ENCODE data around the gene ZNF672. TPM values are rescaled to one million over a fixed set of nuclear protein-coding genes. Genes with fewer than 3 reads are reported as not detected.

The ZNF672 gene
- total RNA-seq, 2 donors from 2014 or later = 41.6 to 42.2 TPM

Small RNA genes within 50 kb of the gene (microRNA-seq; reads per million reads assigned to microRNA genes)
- 2.7 to 4.6 reads per million in 2 donors for gene MIR3124

Other genes with a start within 250 kb of the ZNF672 start
- not detected for gene OR2T10, start 240.5 kb upstream of the ZNF672 start, total RNA-seq
- gene OR2T11, start 203.1 kb upstream of the ZNF672 start, total RNA-seq = not detected
- not detected for gene OR2T35, start 192.9 kb upstream of the ZNF672 start, total RNA-seq
- gene OR2T27, start 182.7 kb upstream of the ZNF672 start, total RNA-seq = not detected
- gene OR14I1, start 135.5 kb upstream of the ZNF672 start, total RNA-seq = not detected
- gene LYPD8, start 82.5 kb upstream of the ZNF672 start, total RNA-seq = not detected
- 10 to 100 TPM; 15.1 to 18.5 TPM for gene SH3BP5L, start 12.3 kb upstream of the ZNF672 start, total RNA-seq
- 10 to 100 TPM; 16.3 to 22.3 TPM for gene ZNF692, start 20.9 kb downstream of the ZNF672 start, total RNA-seq
- gene PGBD2, start 68.0 kb downstream of the ZNF672 start, total RNA-seq = 1 to 10 TPM; 3.5 TPM

Measured in left cardiac atrium (tissue), 2 donors.